RKO (cell line): ENCODE measurements around the gene UPF3A.
"Not testable (repeated sequence)": the region's sequence is repeated elsewhere in the genome, so short reads cannot be mapped to it uniquely, and the experiment has no call there.

Experiments used
- DNase-seq: peaks from one replicate; pipeline ENCODE4 v3.0.0-alpha.2; 2016; ENCODE audit warnings: low spot score

The UPF3A gene

DNA sequence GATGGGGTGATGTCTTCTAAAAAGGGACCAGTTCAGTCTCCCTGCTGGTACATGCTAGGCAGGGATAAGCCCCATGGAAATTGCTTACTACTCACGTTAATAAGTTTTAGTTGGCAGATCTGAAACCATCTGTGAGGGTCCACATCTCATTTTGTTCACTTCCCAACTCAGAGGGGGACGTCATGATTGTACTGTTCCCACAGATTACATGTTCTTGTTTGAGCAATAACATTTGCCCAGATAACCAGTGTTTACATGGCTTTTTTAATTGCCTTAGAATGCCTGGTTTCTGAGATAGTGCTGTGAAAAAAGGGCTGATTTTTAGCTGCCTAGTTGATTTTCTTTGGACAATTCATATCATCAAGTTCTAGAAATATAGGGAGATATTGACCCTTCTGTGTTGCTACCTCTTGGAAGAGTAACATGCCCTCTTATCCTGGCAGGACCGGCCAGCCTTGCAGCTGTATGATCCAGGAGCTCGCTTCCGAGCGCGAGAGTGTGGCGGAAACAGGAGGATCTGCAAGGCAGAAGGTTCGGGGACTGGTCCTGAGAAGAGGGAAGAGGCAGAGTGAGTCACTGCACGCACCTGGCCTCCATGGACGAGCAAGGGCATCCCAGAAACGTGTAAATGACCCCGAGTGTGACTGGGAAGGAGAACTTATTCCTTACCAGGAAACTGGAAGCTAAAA, 23.1 kb downstream of the UPF3A start:
- DNase-seq = no peak

DNA sequence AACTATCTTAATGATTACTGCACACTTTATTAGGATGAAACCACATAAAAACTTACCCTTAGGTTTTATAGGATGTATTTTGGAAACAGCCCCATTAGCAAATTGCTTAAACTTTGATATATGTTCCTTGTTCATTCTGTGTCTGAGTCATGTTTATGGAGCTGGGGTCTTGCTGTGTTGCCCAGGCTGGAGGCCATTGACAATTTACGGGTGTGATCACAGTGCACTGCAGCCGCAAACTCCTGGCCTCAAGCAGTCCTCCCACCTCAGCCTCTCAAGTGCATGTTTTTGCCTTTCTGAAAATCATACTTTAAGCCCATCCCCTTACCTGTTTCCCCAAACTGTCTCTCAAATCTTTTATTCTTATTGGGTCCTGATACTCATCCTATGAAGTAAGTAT, 27.7 kb downstream of the UPF3A start:
- no peak for DNase-seq

DNA sequence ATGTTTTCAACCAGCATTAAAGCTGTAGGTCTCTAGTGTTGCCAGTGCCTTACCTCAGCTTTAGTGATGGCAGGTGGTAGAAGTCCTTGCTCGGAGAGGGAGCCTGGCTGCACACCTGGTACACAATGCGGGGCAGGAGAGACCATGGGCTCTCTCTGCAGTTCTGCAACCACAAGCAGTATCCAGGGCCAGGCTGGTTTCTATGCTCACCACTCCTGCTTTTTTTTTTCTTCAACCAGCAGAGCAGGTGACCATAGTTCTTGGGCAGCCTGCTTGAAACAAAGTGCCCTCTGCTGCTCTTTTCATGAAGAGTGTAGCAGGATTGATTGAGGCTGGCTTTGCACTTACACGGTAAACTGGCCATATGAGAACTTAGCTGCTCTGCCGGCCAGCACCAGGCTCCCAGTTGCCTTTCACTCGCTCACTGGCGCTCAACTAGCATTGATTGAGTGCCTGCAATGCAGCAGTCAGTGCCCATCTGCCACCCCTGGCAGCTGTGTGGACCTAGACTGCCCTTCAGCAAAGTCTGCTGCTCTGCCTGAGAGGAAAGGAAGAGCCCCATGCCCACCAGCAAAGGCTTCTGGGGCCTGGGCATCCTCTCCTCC, 28.5 kb downstream of the UPF3A start:
- DNase-seq = no peak

DNA sequence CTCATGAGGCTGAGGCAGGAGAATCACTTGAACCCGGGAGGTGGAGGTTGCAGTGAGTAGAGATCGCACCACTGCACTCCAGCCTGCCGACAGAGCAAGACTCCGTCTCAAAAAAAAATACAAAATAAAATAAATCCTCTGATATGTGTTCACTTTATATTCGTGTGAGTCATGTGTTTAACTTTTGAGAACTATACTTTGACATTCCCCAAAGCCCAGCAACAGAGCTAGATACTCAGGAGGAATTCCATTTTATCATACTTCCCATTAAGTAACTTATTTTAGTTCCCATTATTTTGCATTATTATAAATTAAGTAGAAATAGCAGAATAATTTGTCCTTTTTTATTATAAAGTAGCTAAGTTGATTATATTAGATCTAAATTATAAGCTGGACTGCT, 29.6 kb downstream of the UPF3A start:
- no peak for DNase-seq

DNA sequence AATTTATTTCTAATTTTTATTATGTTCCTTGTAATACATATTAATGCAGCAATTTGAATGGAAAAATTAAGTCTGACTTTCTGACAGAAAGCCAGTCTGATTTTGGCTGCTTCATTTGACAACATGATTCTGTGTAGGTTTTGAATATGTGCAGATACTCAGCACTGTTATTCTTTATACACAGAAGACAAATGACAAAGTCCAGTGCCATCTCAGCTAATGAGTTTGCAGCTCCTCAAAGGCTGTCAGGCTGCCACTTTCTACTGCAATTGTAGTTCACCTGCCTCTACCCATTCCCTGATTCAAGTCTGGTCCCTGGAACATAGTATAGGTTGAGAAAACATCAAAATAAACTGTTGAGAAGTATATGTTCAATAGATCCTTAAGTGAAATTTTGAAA, 30.0 kb downstream of the UPF3A start:
- DNase-seq = no peak

DNA sequence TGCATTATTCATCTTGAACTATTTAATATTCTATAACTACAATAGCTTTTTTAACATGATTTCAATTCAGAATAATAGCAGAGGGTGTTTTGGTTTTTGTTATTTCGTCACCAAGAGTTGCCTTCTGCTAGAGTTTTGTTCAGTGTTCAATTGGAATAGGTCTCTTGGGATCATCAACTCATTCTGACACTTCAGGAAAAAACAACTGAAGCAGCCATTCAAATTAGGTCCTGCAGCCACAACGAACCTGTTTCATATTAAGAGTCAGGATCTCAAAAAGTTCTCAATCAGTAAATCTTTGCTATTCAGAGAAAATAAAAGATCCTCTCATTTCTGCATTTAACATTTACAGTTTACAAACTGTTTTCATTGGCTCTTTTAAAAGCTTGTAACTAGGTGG, 30.5 kb downstream of the UPF3A start:
- DNase-seq = no peak

DNA sequence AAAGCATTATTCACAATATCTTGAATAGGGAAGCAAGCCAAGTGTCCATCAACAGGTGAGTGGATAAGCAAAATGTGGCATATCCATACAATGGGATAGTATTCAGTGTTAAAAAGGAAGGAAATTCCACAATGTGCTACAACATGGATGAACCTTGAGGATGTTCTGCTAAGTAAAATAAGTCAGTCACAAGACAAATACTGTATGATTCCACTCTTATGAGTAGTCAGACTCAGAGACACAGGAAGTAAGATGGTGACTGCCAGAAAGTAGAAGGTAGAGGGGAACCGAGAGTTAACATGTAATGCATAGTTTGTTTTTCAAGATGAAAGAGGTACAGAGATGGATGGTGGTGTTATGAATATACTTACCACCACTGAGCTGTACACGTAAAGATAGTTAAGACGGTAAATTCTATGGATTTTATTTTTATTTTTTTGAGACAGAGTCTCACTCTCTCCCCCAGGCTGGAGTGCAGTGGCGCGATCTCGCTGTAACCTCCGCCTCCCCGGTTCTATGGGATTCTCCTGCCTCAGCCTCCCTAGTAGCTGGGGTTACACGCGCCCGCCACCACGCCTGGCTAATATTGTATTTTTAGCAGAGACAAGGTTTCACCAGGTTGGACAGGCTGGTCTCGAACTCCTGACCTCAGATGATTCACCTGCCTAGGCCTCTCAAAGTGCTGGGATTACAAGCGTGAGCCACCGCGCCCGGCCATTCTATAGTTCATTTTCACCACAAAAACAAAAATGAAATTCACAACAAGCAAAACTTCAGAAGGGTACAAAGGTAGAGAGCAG, 31.9 kb downstream of the UPF3A start:
- peak; percentile 91 for DNase-seq

DNA sequence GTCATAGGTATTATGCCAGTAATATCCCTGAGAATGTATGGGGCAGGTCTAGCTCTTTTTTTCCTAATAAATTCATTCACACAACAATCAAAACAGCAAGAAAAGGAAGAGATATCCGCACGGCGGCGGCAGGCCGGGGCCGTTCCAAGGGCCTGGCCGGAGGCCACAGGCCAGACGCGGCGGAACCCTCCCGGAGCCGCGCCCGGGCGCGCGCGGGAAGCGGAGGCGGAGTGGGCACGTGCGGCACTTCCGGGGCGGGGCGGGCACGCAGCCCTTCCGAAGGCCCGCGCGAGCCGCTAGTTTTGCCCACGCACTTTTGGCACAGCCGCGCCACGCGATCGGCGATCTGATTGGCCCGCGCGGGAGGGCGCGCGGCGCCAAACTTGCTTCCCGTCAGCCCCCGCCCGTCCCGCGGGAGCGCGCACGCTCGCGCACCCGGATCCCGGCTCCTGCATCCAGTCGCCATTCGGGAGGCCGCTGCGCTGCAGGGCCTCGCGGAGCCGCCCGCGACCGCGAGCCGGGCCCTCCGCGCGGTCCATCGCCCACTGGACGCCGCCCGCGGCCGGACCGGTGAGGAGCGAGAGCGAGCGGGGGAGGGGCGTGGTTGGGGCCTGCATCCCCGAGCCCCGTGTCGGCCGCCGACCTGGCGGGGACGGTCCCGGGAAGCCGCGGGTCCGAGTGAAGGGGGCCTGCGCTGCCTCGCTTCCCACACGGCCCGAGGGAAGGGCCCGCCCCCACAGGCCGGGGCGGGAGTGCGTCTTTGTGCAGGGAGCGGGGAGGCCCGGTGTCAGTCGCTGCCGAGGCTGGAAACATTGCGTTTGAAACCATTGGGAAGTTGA, 32.9 kb downstream of the UPF3A start, which contains the start of gene CHAMP1:
Gene CHAMP1, plus strand, starts transcription at position 430 of the 839 bp plus-strand sequence. CDS start 9,340 bp downstream, outside the sequence.
- DNase-seq = peak; percentile 97

DNA sequence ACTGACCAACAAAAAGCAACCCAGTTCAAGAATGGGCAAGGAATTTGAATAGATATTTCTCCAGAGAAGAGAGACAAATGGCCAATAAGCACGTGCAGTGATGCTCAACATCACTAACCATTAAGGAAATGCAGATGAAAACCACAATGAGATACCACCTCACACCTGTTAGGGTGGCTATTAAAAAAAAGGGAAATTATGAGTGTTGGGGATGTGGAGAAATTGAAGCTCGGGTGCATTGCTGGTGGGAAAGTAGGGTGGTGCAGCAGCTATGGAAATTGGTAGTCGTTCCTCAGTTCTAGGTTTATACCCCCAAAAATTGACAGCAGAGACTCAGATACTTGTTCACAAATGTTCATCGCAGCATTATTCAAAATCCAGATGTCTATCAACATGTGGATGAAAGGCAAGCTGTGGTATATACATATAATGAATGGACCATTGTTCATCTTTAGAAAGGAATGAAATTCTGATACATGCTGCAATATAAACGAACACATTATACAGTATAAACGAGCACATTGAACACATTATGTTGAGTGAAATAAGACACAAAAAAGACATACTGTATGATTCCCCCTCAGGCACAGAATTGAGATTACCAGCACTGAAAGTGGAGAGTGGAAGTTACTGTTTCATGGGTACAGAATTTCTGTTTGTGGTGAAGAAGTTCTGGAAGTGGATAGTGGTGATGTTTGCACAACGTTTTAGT, 33.8 kb downstream of the UPF3A start:
- DNase-seq = peak; percentile 23

DNA sequence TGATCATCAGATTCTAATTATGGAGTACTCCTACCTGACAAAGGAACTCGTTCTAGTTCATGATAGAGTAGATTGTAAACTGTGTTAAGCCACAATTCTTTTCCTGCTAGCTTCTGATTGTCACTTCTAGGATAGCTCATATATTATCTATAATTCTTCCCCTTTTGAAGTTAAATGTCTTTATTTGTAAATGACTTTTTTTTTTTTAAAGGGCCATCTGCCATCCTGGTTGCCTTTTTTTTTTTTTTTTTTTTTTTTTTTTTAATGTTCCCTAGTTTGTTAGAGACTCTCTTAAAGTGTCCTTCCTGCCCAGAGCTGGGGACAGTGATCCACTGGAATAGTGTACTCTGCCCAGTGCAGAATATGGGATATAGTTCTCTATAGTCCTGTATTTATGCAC, 37.2 kb downstream of the UPF3A start:
- DNase-seq = no peak

DNA sequence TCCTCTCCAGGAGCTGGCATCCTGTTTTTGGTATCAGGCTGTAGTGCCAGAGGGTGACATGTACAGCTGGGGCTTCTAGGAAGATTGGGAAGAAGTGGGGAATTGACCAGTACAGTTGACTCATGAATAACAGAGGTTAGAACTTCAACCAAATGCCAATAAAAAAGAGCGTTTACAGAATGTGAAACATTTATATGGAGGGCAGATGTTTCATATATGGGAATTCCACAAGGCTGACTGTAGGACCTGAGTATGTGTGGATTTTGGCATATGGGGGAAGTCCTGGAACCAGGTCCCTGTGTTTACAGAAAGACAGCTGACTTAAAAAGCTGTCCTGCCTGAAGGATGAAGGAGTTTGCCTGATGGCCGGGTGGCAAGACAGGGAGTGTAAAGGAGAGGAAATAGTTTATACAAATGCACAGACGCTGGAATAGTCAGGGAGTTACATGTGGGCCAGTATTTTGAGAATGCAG, 38.1 kb downstream of the UPF3A start:
- no peak for DNase-seq

DNA sequence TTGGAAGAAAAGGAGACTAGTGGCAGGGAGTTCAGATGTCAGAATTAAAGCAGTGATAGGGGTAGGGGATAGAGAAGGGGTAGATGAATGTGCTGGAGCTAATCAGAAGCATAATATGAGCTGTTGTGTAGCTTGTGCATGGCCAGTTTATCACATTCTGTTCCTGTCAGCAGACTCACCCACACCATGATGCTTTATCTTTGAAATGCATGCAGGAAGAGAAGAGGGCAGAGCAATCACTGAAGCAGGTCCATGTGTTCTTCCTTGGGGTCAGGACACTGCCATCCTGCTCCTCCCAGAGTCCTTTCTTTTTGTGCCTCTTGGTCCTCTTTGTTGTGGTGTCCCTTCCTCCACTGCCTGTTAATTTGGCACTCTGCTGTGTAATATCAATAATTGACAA, 38.7 kb downstream of the UPF3A start:
- no peak for DNase-seq

DNA sequence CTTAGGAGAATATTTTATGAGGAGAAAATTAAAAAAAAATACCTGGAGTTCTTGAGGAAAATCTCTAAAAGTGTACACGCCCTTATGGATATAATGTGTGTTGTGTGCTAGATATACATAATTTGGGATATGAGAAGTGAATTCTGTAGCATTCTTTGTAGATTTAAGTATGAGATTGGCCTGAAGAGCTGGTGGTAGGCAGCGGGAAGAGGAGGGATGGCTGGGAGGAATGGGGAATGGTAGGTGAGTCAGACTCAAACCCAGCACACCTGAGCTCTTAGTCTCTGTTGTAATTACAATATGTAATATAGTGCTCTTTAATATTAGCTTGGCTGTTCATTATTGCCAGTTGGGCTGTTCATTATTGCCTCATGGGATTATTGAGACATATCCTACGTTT, 39.9 kb downstream of the UPF3A start:
- no peak for DNase-seq

DNA sequence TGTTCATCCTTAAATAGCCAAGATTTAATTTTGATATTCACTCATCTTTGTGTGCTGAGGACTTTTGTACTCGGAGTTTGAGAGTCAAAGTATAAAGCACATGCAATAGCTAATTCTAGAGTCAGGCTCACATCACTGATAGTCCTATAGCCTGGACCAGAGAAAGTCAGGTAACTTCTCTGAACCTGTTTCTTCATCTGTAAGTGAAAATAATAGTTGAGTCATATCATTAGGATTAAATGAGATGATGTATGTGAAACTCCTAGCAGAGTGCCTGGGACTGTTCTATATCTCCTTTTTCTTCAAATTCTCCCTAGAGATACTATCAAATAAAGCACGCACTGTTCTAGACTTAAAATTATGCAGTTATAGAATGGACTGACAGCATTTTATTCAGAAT, 41.9 kb downstream of the UPF3A start:
- DNase-seq = no peak

DNA sequence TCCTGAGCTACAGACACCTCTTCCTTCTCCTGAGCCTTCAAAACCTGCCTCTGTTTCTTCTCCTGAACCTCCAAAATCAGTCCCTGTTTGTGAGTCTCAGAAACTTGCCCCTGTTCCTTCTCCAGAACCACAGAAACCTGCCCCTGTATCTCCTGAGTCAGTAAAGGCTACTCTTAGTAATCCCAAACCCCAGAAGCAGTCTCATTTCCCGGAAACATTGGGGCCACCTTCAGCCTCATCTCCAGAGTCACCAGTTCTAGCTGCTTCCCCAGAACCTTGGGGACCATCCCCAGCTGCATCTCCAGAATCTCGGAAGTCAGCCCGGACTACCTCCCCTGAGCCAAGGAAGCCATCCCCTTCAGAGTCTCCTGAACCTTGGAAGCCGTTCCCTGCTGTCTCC, 42.9 kb downstream of the UPF3A start:
- DNase-seq = no peak

DNA sequence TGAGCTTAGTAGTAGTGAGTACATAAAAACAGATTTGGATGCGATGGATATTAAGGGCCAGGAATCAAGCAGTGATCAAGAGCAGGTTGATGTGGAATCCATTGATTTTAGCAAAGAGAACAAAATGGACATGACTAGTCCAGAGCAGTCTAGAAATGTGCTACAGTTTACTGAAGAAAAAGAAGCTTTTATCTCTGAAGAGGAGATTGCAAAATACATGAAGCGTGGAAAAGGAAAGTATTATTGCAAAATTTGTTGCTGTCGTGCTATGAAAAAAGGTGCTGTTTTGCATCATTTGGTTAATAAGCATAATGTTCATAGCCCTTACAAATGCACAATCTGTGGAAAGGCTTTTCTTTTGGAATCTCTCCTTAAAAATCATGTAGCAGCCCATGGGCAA, 44.3 kb downstream of the UPF3A start:
- no peak for DNase-seq

DNA sequence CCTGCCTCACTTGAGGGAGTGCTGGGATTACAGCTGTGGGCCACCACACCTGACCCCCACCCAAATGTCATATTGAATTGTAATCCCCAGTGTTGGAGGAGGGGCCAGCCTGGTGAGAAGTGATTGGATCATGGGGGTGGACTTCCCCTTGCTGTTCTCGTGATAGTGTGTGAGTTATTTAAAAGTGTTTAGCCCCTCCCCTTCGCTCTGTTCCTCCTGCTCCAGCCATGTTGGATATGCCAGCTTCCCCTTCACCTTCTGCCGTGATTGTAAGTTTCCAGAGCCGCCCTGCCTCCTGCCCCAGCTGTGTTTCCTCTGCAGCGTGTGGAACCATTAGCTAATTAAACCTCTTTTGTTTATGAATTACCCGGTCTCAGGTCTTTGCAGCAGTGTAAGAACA, 46.6 kb downstream of the UPF3A start:
- DNase-seq = no peak

DNA sequence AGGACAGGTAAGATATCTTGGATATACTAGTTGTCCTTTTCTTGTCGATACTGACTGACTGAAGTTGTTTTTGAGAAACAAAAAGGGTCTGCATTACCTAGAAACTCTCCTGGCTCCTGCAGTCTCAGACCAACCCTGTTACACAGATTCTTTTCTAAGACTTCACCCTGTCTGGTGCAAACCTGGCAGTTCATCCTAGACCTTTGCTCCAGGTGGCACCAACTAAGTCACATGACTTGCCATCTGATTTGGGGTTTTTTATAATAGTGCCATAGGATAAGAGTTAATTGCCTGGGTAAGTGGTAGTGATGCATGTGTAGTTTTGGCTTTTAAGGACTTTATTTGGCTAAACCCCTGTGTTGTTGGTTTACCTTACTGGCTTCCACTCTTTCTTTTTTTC, 47.2 kb downstream of the UPF3A start:
- DNase-seq = no peak

DNA sequence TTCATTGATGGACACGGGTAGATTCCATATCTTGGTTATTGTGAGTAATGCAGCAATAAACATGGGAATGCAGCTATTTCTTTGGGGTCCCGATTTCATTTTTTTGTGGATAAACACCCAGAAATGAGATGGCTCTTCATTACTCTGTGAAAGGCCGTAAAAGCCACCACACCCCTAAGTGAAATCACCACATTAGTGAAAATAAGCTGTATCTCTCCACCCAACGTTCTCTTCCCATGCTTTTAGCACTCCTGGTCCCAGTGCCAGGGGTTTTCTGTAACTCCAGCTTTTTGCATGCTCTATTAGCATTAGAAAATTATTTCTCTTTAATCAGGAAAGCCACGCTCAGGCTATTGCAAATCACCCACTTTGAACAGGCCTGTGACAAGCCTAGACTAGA, 48.7 kb downstream of the UPF3A start:
- DNase-seq = no peak

DNA sequence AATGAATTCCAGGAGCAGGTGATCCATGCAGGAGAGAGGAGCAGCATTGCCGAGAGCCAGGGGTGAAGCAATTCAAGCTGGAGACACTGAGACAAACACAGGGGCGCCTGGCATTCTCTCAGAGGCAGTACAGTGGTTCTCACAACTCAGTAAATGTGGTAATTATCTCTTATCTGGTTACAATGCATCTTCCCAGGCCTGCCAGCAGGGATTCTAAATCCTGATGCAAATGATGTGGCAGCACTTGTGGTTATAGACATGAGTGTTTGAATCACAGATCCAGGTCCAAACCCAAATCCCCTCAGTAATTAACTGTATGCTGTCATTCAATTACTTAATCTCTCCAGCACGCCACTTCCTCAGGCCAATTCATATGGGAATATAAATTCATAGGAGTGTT, 52.5 kb downstream of the UPF3A start:
- not testable (repeated sequence) for DNase-seq

DNA sequence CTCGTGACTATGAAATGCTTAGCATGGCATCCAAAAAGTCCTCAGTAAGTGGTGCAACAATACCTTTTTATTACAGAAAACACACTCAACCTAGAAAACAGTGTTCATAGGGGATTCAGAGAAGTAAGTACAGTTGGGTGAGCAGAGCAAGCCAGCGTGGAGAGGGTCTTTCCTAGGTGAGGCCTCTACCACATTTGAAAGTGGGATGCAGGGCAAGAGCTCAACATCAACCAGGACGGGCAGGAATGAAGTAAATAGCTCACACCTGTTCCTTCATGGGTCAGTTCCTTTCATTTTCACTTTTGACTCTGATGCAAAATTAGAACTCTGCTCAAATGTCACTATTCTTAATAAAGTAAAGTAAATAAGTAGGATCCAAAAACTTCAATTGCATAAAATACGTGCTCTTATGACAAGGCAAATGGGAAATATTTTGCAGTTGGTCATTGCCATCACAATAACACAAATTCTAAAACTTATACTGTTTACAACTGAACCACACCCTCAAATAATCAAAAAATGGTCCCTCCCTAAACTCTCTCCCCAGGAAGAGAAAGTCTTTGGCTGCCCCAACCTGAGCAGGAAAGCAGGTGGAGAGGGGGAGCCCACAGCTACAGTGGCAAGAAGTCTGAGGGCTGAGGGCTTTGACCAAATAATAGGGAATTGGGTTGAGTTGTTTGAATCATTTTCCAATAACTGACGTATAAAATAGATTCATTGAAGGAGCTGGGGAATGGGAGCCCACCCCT, 53.1 kb downstream of the UPF3A start:
- no peak for DNase-seq
